SK-N-MC (cell line): ENCODE data around the gene RHOF.

Experiments used
- DNase-seq: peaks from one replicate; pipeline ENCODE4 v3.0.0-alpha.2; 2011; ENCODE audit warnings: low read depth, low spot score
- H3K27ac ChIP-seq: fragments of 200-600 bp; sonication (generic); 2 replicates; pipeline ENCODE4 v1.5.1; 2016; ENCODE audit warnings: mixed run types
- H3K36me3 ChIP-seq: fragments of 200-600 bp; sonication (generic); 2 replicates; pipeline ENCODE4 v1.6.1; 2017; ENCODE audit warnings: antibody characterized with exemption, low read length, mixed read lengths; ENCODE audit not compliant: insufficient read depth
- H3K4me3 ChIP-seq: fragments of 200-600 bp; sonication (generic); 2 replicates; pipeline ENCODE4 v1.5.1; 2016
- H3K9ac ChIP-seq: fragments of 200-600 bp; sonication (generic); 2 replicates; pipeline ENCODE4 v1.8.0; 2017; ENCODE audit warnings: mixed run types, mixed read lengths; ENCODE audit not compliant: insufficient read length
- H3K9me3 ChIP-seq: fragments of 200-600 bp; sonication (generic); 2 replicates; pipeline ENCODE4 v1.6.1; 2017; ENCODE audit warnings: low read depth, mild to moderate bottlenecking, antibody characterized with exemption, low read length, moderate library complexity, mixed read lengths
- EZH2 ChIP-seq: fragments of 200-600 bp; sonication (generic); IDR thresholded peaks from one replicate; pipeline ENCODE4 v1.6.1; 2017; ENCODE audit warnings: antibody characterized with exemption
- FOXP2 ChIP-seq: optimal IDR thresholded peaks from 2 replicates; pipeline ENCODE3; 2011; ENCODE audit warnings: mild to moderate bottlenecking, moderate library complexity; ENCODE audit not compliant: insufficient read depth; ENCODE audit errors: extremely low read length, control extremely low read depth
- POLR2AphosphoS5 ChIP-seq: IDR thresholded peaks from 2 replicates; pipeline ENCODE4 v1.6.1; 2012; ENCODE audit warnings: mild to moderate bottlenecking, low read depth, low read length, borderline replicate concordance

RHOF gene

GRCh38 chr12:121802843-121803698, 9.6 kb upstream of the RHOF start:
- H3K9ac ChIP-seq: peak overlapping the region; percentile 94
- TF ChIP-seq FOXP2: no peak
- peak; percentile 94 for TF ChIP-seq POLR2AphosphoS5
- H3K4me3 ChIP-seq: peak overlapping the region; percentile 74
- H3K27ac ChIP-seq: peak overlapping the region; percentile 93
- H3K36me3 ChIP-seq: peaks cover 5% of the 10 kb centered on the region; the same call in 1 of the 2 replicates
- H3K9me3 ChIP-seq: no peaks in the 10 kb centered on the region
- peak; percentile 94 for DNase-seq

GRCh38 chr12:121802485-121802842, 9.0 kb upstream of the RHOF start:
- no peaks in the 10 kb centered on the region for H3K9me3 ChIP-seq
- peak overlapping the region; percentile 74 for H3K4me3 ChIP-seq
- no peak for DNase-seq
- TF ChIP-seq FOXP2 (no peak), POLR2AphosphoS5 (no peak), EZH2 (no peak)
- peaks cover 3% of the 10 kb centered on the region; the same call in 1 of the 2 replicates for H3K36me3 ChIP-seq
- H3K9ac ChIP-seq: peak overlapping the region; percentile 94
- peak overlapping the region; percentile 93 for H3K27ac ChIP-seq

GRCh38 chr12:121801595-121802484, 8.4 kb upstream of the RHOF start:
- H3K9me3 ChIP-seq: no peaks in the 10 kb centered on the region
- TF ChIP-seq POLR2AphosphoS5 (no peak), FOXP2 (no peak), EZH2 (no peak)
- H3K36me3 ChIP-seq: peaks cover 3% of the 10 kb centered on the region; the same call in 1 of the 2 replicates
- peak overlapping the region; percentile 93 for H3K27ac ChIP-seq
- DNase-seq: no peak
- peak overlapping the region; percentile 94 for H3K9ac ChIP-seq
- H3K4me3 ChIP-seq: peak overlapping the region; percentile 74

GRCh38 chr12:121800694-121801594, 7.5 kb upstream of the RHOF start:
- Histone ChIP-seq H3K9me3 (no peaks in the 10 kb centered on the region), H3K4me3 (peak overlapping the region; percentile 82), H3K36me3 (peaks cover 3% of the 10 kb centered on the region; the same call in 1 of the 2 replicates), H3K9ac (peak overlapping the region; percentile 94), H3K27ac (peak overlapping the region; percentile 93)
- no peak for DNase-seq
- TF ChIP-seq FOXP2 (no peak), EZH2 (no peak), POLR2AphosphoS5 (no peak)

- Histone ChIP-seq H3K36me3 (peaks cover 3% of the 10 kb centered on the region; the same call in 1 of the 2 replicates), H3K4me3 (peak overlapping the region; percentile 82), H3K9me3 (no peaks in the 10 kb centered on the region), H3K27ac (peak overlapping the region; percentile 93), H3K9ac (peak overlapping the region; percentile 94)
- TF ChIP-seq EZH2 (no peak), POLR2AphosphoS5 (peak; percentile 21; the same call in 1 of the 2 replicates)
- no peak for DNase-seq
Observed at GRCh38 chr12:121799842-121800693, 6.6 kb upstream of the RHOF start.

- peak overlapping the region; percentile 93 for H3K27ac ChIP-seq
- H3K9me3 ChIP-seq: no peaks in the 10 kb centered on the region
- DNase-seq: no peak
- H3K9ac ChIP-seq: peak overlapping the region; percentile 94
- TF ChIP-seq POLR2AphosphoS5 (no peak), FOXP2 (peak; percentile 25)
- H3K36me3 ChIP-seq: peaks cover 3% of the 10 kb centered on the region; the same call in 1 of the 2 replicates
- peak overlapping the region; percentile 82 for H3K4me3 ChIP-seq
Observed at GRCh38 chr12:121799156-121799841, 5.8 kb upstream of the RHOF start.
